Measurements from ENCODE around the gene HSPA13.

DNA sequence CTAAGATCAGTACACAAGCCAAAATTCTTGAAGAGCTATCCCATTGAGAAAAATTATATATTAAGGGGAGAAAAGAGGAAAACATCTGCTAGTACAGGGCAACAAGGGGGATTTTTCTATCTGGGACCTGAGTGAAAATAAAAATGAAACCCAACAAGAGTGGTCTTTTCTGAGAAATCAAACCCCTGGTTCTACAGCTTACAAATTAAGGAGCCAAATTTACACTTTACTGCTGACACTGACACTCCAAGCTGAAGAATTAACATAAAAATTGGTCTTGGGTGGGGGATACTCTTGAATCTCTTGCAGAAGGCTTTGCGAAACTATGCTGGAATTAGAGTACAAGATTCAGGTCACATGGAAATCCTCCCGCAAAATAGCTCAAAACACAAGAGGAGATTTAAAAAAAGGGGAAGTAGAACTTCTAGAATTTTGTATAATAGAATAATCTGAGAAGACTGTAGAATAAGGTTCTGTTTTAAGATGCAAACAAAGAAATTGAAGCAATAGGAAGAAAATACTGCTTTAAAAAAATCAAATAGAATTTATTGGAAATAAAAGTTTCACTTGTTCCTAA, 32.1 kb upstream of the HSPA13 start:
- no peak for TF ChIP-seq POLR2A (IDR thresholded peaks at IDR 0.05)
- TF ChIP-seq, protein P1, sequence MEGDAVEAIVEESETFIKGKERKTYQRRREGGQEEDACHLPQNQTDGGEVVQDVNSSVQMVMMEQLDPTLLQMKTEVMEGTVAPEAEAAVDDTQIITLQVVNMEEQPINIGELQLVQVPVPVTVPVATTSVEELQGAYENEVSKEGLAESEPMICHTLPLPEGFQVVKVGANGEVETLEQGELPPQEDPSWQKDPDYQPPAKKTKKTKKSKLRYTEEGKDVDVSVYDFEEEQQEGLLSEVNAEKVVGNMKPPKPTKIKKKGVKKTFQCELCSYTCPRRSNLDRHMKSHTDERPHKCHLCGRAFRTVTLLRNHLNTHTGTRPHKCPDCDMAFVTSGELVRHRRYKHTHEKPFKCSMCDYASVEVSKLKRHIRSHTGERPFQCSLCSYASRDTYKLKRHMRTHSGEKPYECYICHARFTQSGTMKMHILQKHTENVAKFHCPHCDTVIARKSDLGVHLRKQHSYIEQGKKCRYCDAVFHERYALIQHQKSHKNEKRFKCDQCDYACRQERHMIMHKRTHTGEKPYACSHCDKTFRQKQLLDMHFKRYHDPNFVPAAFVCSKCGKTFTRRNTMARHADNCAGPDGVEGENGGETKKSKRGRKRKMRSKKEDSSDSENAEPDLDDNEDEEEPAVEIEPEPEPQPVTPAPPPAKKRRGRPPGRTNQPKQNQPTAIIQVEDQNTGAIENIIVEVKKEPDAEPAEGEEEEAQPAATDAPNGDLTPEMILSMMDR (IDR thresholded peaks at IDR 0.05) = no peak

Data from thyroid gland (tissue), 4 donors.